Measurements from ENCODE around the gene DGKD.

DNA sequence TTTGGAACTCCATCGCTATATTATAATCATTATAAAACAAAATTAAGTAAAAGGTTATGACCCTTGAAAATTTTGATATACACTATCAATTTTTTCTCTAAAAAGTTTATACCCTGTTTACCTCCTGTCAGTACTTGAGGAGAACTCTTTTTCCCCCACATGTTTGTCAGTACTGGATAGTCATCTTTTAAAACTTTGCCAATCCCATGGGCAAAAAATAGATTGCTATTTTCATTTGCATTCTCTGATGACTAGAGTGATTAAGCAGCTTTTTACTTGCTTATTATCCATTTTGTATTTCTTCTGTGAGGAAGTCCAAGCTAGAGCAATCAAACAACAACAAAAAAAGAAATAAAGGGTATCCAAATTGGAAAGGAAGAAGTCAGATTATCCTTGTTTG lies 76.4 kb downstream of the DGKD start:
- no peak for TF ChIP-seq POLR2A (IDR thresholded peaks at IDR 0.05; ENCODE audit: low read depth, low read length)
- no peak for TF ChIP-seq POLR2AphosphoS5 (IDR thresholded peaks at IDR 0.05; ENCODE audit: low read depth, low read length)
- no peak for TF ChIP-seq TAF1 (IDR thresholded peaks at IDR 0.05; ENCODE audit: borderline replicate concordance, low read depth, low read length)

All from GM12892 (cell line).